ENCODE data around the gene EFCAB6. TPM values are rescaled to one million over a fixed set of nuclear protein-coding genes. Genes with fewer than 3 reads are reported as not detected.

The EFCAB6 gene
- total RNA-seq, 1 experiment from 2014 or later, result 0.40 TPM

DNA sequence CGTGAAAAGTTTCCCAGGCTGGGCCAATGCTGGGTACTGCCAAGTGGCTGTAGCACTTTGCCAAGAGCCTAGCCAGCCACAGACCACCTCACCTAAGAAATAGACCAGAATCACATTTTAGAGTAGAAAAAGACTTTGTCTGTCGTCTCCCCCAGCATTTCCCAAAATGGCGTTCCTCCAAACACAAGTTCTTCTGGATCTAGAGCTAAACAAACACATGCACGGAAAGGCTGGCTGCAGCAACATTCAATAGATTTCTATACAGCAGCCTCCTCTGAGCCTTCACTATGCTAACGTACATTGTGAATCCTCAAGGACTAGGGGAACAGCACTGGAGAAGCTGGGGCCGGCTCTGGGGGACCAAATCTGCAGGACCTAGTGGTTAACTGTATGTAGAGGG lies 65.0 kb downstream of the EFCAB6 start:
- no peak overlapping the region for H3K4me3 Mint-ChIP-seq (ENCODE audit: unreplicated experiment)
- H3K27ac Mint-ChIP-seq (ENCODE audit: low read depth, unreplicated experiment), result no peak overlapping the region
- peaks cover 49% of the 10 kb centered on the region for H3K27me3 Mint-ChIP-seq (ENCODE audit: insufficient read depth, unreplicated experiment)
- peaks cover 5% of the 10 kb centered on the region for H3K4me1 Mint-ChIP-seq (ENCODE audit: insufficient read depth, unreplicated experiment)
- H3K36me3 Mint-ChIP-seq (ENCODE audit: insufficient read depth, unreplicated experiment), result no peaks in the 10 kb centered on the region
- no peak for TF ChIP-seq CTCF (IDR thresholded peaks at IDR 0.05; ENCODE audit: unreplicated experiment)
- BruUV-seq (replicated peaks), result no TSS peak
- ChIA-PET CTCF (interaction anchor here (0.6 to 2.1 kb wide), 2 partner anchors 353 to 359 kb away, joined by 3 to 5 read pairs; no protein-coding TSS in a partner anchor), POLR2A (no interaction called here)
- intact Hi-C loops (cut with micrococcal nuclease), result no loop called here
- no peaks in the 10 kb centered on the region for H3K9me3 Mint-ChIP-seq (ENCODE audit: unreplicated experiment)
- no peak for DNase-seq (ENCODE audit: unreplicated experiment)

- POLR2A ChIA-PET, result no interaction called here
- H3K4me3 Mint-ChIP-seq (ENCODE audit: unreplicated experiment), result no peak overlapping the region
These were observed 66.2 kb downstream of the EFCAB6 start for GRCh38 chr22:43745783-43746356.

GRCh38 chr22:43745411-43745770 lies 66.7 kb downstream of the EFCAB6 start:
- peaks cover 5% of the 10 kb centered on the region for H3K4me1 Mint-ChIP-seq (ENCODE audit: insufficient read depth, unreplicated experiment)
- CTCF ChIA-PET, result interaction anchor here (1.0 kb wide), 1 partner anchor 179 kb away, joined by 4 read pairs; no protein-coding TSS in a partner anchor
- no peaks in the 10 kb centered on the region for H3K9me3 Mint-ChIP-seq (ENCODE audit: unreplicated experiment)
- H3K27ac Mint-ChIP-seq (ENCODE audit: low read depth, unreplicated experiment), result no peak overlapping the region
- DNase-seq (ENCODE audit: unreplicated experiment), result no peak
- no TSS peak for BruUV-seq (replicated peaks)
- H3K4me3 Mint-ChIP-seq (ENCODE audit: unreplicated experiment), result no peak overlapping the region
- peaks cover 44% of the 10 kb centered on the region for H3K27me3 Mint-ChIP-seq (ENCODE audit: insufficient read depth, unreplicated experiment)
- intact Hi-C loops (cut with micrococcal nuclease), result no loop called here
- H3K36me3 Mint-ChIP-seq (ENCODE audit: insufficient read depth, unreplicated experiment), result no peaks in the 10 kb centered on the region
- POLR2A ChIA-PET, result no interaction called here
- no peak for TF ChIP-seq CTCF (IDR thresholded peaks at IDR 0.05; ENCODE audit: unreplicated experiment)

More at GRCh38 chr22:43745783-43746356, 66.2 kb downstream of the EFCAB6 start:
- BruUV-seq (replicated peaks), result no TSS peak
- Mint-ChIP-seq H3K9me3 (ENCODE audit: unreplicated experiment) (no peaks in the 10 kb centered on the region), H3K27me3 (ENCODE audit: insufficient read depth, unreplicated experiment) (peaks cover 44% of the 10 kb centered on the region), H3K4me1 (ENCODE audit: insufficient read depth, unreplicated experiment) (peaks cover 5% of the 10 kb centered on the region), H3K27ac (ENCODE audit: low read depth, unreplicated experiment) (no peak overlapping the region), H3K36me3 (ENCODE audit: insufficient read depth, unreplicated experiment) (no peaks in the 10 kb centered on the region)
- intact Hi-C loops (cut with micrococcal nuclease), result no loop called here
- DNase-seq (ENCODE audit: unreplicated experiment), result no peak
- CTCF ChIA-PET, result interaction anchor here (1.0 to 2.1 kb wide), 2 partner anchors 180 to 358 kb away, joined by 4 to 5 read pairs; no protein-coding TSS in a partner anchor
- TF ChIP-seq CTCF (IDR thresholded peaks at IDR 0.05; ENCODE audit: unreplicated experiment), result no peak

DNA sequence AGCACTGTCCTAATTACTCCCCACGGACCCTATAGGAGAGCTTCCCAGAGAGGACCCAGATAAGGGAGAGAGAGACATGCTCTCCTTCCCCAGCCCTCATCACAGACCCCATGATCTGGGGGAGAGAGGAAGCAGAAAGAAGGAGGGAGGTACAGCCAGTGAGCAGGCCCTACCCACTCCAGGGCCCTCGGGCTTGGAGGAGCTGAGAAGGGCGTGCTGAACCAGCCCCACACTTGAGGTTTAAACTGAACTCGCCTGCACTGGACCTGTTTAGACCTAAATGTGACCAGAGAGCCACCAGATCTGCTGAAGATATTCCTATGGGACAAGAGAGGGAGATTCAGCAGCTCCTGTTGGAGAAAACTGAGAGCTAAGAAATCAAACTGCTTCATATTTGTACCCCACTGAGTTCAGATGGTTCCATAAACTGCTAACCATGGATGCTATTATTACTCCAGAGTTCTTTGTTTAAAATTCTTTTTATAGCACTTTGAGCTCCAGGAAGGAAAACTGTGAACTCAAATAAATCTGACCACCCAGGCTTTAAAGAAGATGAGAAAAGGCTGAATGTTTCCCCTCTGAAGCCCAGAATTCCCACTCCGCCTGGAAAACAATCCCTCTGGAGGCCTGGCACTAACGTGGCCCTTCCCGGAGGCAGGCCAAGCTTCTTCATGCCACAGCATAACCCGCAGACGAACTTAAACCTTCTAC lies 67.2 kb downstream of the EFCAB6 start:
- H3K4me1 Mint-ChIP-seq (ENCODE audit: insufficient read depth, unreplicated experiment), result peaks cover 5% of the 10 kb centered on the region
- H3K27ac Mint-ChIP-seq (ENCODE audit: low read depth, unreplicated experiment), result no peak overlapping the region
- H3K36me3 Mint-ChIP-seq (ENCODE audit: insufficient read depth, unreplicated experiment), result no peaks in the 10 kb centered on the region
- CTCF ChIA-PET, result no interaction called here
- intact Hi-C loops (cut with micrococcal nuclease), result no loop called here
- POLR2A ChIA-PET, result no interaction called here
- no peak for TF ChIP-seq CTCF (IDR thresholded peaks at IDR 0.05; ENCODE audit: unreplicated experiment)
- H3K4me3 Mint-ChIP-seq (ENCODE audit: unreplicated experiment), result no peak overlapping the region
- H3K27me3 Mint-ChIP-seq (ENCODE audit: insufficient read depth, unreplicated experiment), result peaks cover 39% of the 10 kb centered on the region
- H3K9me3 Mint-ChIP-seq (ENCODE audit: unreplicated experiment), result no peaks in the 10 kb centered on the region
- no peak for DNase-seq (ENCODE audit: unreplicated experiment)
- no TSS peak for BruUV-seq (replicated peaks)

Measured in MCF 10A (cell line).